GM19455 (cell line): Measurements from ENCODE around the gene FRMD4A.
"Not testable (repeated sequence)": the region's sequence is repeated elsewhere in the genome, so short reads cannot be mapped to it uniquely, and the experiment has no call there.

Experiments used
- ATAC-seq: cut with Tn5 transposase; IDR thresholded peaks from one replicate; pipeline ENCODE4 v1.9.1; 2021; ENCODE audit not compliant: unreplicated experiment

The FRMD4A gene

GRCh38 chr10:13828284-13828683 lies 502.4 kb downstream of the FRMD4A start:
- not testable (repeated sequence) for ATAC-seq

GRCh38 chr10:13827076-13827797 lies 503.5 kb downstream of the FRMD4A start:
- no peak for ATAC-seq

GRCh38 chr10:13823709-13824405 lies 506.9 kb downstream of the FRMD4A start:
- ATAC-seq, result no peak

- ATAC-seq, result no peak
Measured at GRCh38 chr10:13823096-13823708, 507.5 kb downstream of the FRMD4A start.

GRCh38 chr10:13822490-13822889 lies 508.2 kb downstream of the FRMD4A start:
- no peak for ATAC-seq

GRCh38 chr10:13820964-13821337 lies 509.8 kb downstream of the FRMD4A start:
- no peak for ATAC-seq

GRCh38 chr10:13820119-13820963 lies 510.4 kb downstream of the FRMD4A start:
- no peak for ATAC-seq

- no peak for ATAC-seq
Measured at GRCh38 chr10:13816195-13816925, 514.4 kb downstream of the FRMD4A start.

- no peak for ATAC-seq
Measured at GRCh38 chr10:13815756-13816155, 515.0 kb downstream of the FRMD4A start.

- no peak for ATAC-seq
Measured at GRCh38 chr10:13813550-13813949, 517.2 kb downstream of the FRMD4A start.

GRCh38 chr10:13812804-13813203 lies 517.9 kb downstream of the FRMD4A start:
- no peak for ATAC-seq

GRCh38 chr10:13810568-13810967 lies 520.2 kb downstream of the FRMD4A start:
- ATAC-seq, result no peak

- no peak for ATAC-seq
Measured at GRCh38 chr10:13809427-13809826, 521.3 kb downstream of the FRMD4A start.

- ATAC-seq, result no peak
Measured at GRCh38 chr10:13808556-13809391, 522.0 kb downstream of the FRMD4A start.

- ATAC-seq, result no peak
Measured at GRCh38 chr10:13806419-13806818, 524.3 kb downstream of the FRMD4A start.

GRCh38 chr10:13803566-13804554 lies 526.9 kb downstream of the FRMD4A start:
- no peak for ATAC-seq

- no peak for ATAC-seq
Measured at GRCh38 chr10:13801907-13802288, 528.8 kb downstream of the FRMD4A start.

GRCh38 chr10:13801156-13801906 lies 529.4 kb downstream of the FRMD4A start:
- no peak for ATAC-seq
